HepG2 (cell line): ENCODE measurements around the gene INHA. TPM values are rescaled to one million over a fixed set of nuclear protein-coding genes. Genes with fewer than 3 reads are reported as not detected.

Experiments
- HINFP ChIP-seq: sonication (generic); formaldehyde crosslinking; IDR thresholded peaks from 2 replicates; pipeline ENCODE4 v1.4.0; 2020; ENCODE audit warnings: low read depth, mild to moderate bottlenecking, missing genetic modification reagents
- HNRNPLL ChIP-seq: fragments of 200-400 bp; formaldehyde crosslinking; IDR thresholded peaks from 2 replicates; pipeline ENCODE4 v1.6.1; 2017; ENCODE audit warnings: mild to moderate bottlenecking, low read depth, low read length; ENCODE audit not compliant: poor library complexity, severe bottlenecking
- KLF16 ChIP-seq, 2 experiments: sonication (generic) in 1 of 2; formaldehyde crosslinking in 1 of 2; IDR thresholded peaks; 2 replicates each; pipeline versions ENCODE4 v1.6.1 to v1.8.0; 2016 to 2023; ENCODE audit warnings: missing genetic modification reagents in 2 of 2, missing compliant biosample characterization in 1 of 2
- SNAPC2 ChIP-seq: sonication (generic); formaldehyde crosslinking; IDR thresholded peaks from 2 replicates; pipeline ENCODE4 v1.8.1; 2022; ENCODE audit warnings: mild to moderate bottlenecking, missing genetic modification reagents
- ZNF281 ChIP-seq: sonication (generic); formaldehyde crosslinking; IDR thresholded peaks from 2 replicates; pipeline ENCODE4 v1.4.0; 2020; ENCODE audit warnings: missing genetic modification reagents, borderline replicate concordance
- ZNF431 ChIP-seq: sonication (generic); formaldehyde crosslinking; IDR thresholded peaks from 2 replicates; pipeline ENCODE4 v1.9.0; 2022; ENCODE audit warnings: missing genetic modification reagents, low read depth, mild to moderate bottlenecking, borderline replicate concordance
- ZNF7 ChIP-seq: IDR thresholded peaks from 2 replicates; pipeline ENCODE4 v1.6.1; 2016; ENCODE audit warnings: missing biosample characterization, missing genetic modification reagents
- ZSCAN31 ChIP-seq: sonication (generic); formaldehyde crosslinking; IDR thresholded peaks from 2 replicates; pipeline ENCODE4 v1.5.0; 2020; ENCODE audit warnings: low read depth, mild to moderate bottlenecking, missing genetic modification reagents
- polyA plus RNA-seq, 8 experiments: library from polyadenylated mRNA; depleted of rRNA in 3 of 8; stranded (reverse) in 7 of 8; unstranded in 1 of 8; fragments of >200 nt; fragmentation: Illumina TruSeq in 4 of 8; extraction: Trizol in 4 of 8; gene quantifications; 2 replicates each; pipeline versions ENCODE4 v1.2.1 to v1.2.3, GENCODE V29; 2011 to 2016; ENCODE audit warnings: low read depth in 4 of 8, missing spikeins in 1 of 8, mixed read lengths in 1 of 8; ENCODE audit not compliant: insufficient read depth in 1 of 8
- total RNA-seq, 5 experiments: library from RNA; depleted of rRNA; stranded (reverse); fragments of >200 nt; fragmentation: Illumina TruSeq; extraction: Trizol; gene quantifications; 2 replicates each; pipeline ENCODE4 v1.2.3, GENCODE V29; 2016; ENCODE audit warnings: low read depth in 1 of 5
- TF ChIP-seq, protein P1 (sequence below): sonication (generic); formaldehyde crosslinking; IDR thresholded peaks from 2 replicates; pipeline ENCODE4; 2020; ENCODE audit warnings: missing genetic modification reagents, mild to moderate bottlenecking, borderline replicate concordance
- TF ChIP-seq, protein P2 (sequence below), 2 experiments: sonication (generic) in 1 of 2; formaldehyde crosslinking in 1 of 2; IDR thresholded peaks; 2 replicates each; pipeline versions ENCODE4 v1.4.0 to v1.6.1; 2016 to 2020; ENCODE audit warnings: borderline replicate concordance in 1 of 2, low read depth in 1 of 2, mild to moderate bottlenecking in 1 of 2, missing genetic modification reagents in 1 of 2
- TF ChIP-seq, protein P3 (sequence below): sonication (generic); formaldehyde crosslinking; IDR thresholded peaks from 2 replicates; pipeline ENCODE4 v1.4.0; 2020; ENCODE audit warnings: mild to moderate bottlenecking, missing genetic modification reagents
- TF ChIP-seq, protein P4 (sequence below): conservative IDR thresholded peaks from 2 replicates; pipeline ENCODE4 v1.6.1; 2018; ENCODE audit warnings: missing genetic modification reagents

Gene INHA
- total and polyA plus RNA-seq, 2 of the 13 experiments (the other 11 are each of a cell fraction or from before 2014, with no cell fraction given), result 4.1 to 15.2 TPM

DNA sequence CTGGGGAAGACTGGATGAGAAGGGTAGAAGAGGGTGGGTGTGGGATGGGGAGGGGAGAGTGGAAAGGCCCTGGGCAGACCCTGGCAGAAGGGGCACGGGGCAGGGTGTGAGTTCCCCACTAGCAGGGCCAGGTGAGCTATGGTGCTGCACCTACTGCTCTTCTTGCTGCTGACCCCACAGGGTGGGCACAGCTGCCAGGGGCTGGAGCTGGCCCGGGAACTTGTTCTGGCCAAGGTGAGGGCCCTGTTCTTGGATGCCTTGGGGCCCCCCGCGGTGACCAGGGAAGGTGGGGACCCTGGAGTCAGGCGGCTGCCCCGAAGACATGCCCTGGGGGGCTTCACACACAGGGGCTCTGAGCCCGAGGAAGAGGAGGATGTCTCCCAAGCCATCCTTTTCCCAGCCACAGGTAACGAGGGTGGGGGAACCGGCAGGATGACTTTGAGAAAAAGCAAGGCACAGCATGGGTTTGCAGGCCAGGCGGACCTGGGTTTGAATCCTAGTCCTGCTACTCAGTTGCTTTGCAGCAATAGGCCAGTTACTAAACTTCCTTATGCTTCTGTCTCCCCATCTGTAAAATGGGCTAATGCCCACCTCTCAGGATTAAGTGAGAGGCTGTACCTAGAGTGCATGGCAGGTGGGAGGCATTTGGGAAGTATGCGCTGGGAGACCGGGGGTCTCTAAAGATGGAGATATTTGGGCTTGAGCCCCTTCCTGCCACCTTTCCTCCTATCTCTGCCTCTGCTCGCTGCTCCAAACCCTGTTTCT is at the start of gene INHA (continued):
- TF ChIP-seq, protein P1, sequence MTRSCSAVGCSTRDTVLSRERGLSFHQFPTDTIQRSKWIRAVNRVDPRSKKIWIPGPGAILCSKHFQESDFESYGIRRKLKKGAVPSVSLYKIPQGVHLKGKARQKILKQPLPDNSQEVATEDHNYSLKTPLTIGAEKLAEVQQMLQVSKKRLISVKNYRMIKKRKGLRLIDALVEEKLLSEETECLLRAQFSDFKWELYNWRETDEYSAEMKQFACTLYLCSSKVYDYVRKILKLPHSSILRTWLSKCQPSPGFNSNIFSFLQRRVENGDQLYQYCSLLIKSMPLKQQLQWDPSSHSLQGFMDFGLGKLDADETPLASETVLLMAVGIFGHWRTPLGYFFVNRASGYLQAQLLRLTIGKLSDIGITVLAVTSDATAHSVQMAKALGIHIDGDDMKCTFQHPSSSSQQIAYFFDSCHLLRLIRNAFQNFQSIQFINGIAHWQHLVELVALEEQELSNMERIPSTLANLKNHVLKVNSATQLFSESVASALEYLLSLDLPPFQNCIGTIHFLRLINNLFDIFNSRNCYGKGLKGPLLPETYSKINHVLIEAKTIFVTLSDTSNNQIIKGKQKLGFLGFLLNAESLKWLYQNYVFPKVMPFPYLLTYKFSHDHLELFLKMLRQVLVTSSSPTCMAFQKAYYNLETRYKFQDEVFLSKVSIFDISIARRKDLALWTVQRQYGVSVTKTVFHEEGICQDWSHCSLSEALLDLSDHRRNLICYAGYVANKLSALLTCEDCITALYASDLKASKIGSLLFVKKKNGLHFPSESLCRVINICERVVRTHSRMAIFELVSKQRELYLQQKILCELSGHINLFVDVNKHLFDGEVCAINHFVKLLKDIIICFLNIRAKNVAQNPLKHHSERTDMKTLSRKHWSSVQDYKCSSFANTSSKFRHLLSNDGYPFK (CRISPR knock-in tag), result 0 out of 2 replicates have a peak, but pooled peaks have one; percentile 8
- no peak for TF ChIP-seq HNRNPLL
- TF ChIP-seq, protein P2, sequence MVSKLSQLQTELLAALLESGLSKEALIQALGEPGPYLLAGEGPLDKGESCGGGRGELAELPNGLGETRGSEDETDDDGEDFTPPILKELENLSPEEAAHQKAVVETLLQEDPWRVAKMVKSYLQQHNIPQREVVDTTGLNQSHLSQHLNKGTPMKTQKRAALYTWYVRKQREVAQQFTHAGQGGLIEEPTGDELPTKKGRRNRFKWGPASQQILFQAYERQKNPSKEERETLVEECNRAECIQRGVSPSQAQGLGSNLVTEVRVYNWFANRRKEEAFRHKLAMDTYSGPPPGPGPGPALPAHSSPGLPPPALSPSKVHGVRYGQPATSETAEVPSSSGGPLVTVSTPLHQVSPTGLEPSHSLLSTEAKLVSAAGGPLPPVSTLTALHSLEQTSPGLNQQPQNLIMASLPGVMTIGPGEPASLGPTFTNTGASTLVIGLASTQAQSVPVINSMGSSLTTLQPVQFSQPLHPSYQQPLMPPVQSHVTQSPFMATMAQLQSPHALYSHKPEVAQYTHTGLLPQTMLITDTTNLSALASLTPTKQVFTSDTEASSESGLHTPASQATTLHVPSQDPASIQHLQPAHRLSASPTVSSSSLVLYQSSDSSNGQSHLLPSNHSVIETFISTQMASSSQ (IDR thresholded peaks at IDR 0.05; ENCODE audit: low read depth), result no peak
- TF ChIP-seq, protein P2 (CRISPR knock-in tag; IDR thresholded peaks at IDR 0.05; ENCODE audit: borderline replicate concordance), result no peak
- TF ChIP-seq ZSCAN31 (CRISPR knock-in tag), result no peak
- 0 out of 2 replicates have a peak, but pooled peaks have one; percentile 6 for TF ChIP-seq ZNF431 (CRISPR knock-in tag)
- no peak for TF ChIP-seq KLF16 (CRISPR knock-in tag; IDR thresholded peaks at IDR 0.05)
- no peak for TF ChIP-seq HINFP (CRISPR knock-in tag)
- no peak for TF ChIP-seq ZNF7 (CRISPR knock-in tag)
- TF ChIP-seq, protein P3, sequence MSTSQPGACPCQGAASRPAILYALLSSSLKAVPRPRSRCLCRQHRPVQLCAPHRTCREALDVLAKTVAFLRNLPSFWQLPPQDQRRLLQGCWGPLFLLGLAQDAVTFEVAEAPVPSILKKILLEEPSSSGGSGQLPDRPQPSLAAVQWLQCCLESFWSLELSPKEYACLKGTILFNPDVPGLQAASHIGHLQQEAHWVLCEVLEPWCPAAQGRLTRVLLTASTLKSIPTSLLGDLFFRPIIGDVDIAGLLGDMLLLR (CRISPR knock-in tag), result 0 out of 2 replicates have a peak, but pooled peaks have one; percentile 2
- TF ChIP-seq ZNF281, result no peak
- TF ChIP-seq, protein P4, sequence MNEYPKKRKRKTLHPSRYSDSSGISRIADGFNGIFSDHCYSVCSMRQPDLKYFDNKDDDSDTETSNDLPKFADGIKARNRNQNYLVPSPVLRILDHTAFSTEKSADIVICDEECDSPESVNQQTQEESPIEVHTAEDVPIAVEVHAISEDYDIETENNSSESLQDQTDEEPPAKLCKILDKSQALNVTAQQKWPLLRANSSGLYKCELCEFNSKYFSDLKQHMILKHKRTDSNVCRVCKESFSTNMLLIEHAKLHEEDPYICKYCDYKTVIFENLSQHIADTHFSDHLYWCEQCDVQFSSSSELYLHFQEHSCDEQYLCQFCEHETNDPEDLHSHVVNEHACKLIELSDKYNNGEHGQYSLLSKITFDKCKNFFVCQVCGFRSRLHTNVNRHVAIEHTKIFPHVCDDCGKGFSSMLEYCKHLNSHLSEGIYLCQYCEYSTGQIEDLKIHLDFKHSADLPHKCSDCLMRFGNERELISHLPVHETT (CRISPR knock-in tag), result no peak
- TF ChIP-seq SNAPC2, result no peak
